Activated CD4-positive, alpha-beta T cell treated with anti-CD3 and anti-CD28 coated beads, Interleukin-2, amount 50 U/mL, for 24 hours (primary cell): Measurements from ENCODE around the gene NFIA.
"Not testable (repeated sequence)": the region's sequence is repeated elsewhere in the genome, so short reads cannot be mapped to it uniquely, and the experiment has no call there.

Experiments
- DNase-seq, 2 donors: peaks; one replicate each; pipeline ENCODE4 v3.0.0-alpha.2; 2020; ENCODE audit warnings: low read depth in 1 of 2, low spot score in 1 of 2

The NFIA gene

GRCh38 chr1:61058483-61059245, 23.7 kb upstream of the NFIA start:
- DNase-seq, result no peak

DNA sequence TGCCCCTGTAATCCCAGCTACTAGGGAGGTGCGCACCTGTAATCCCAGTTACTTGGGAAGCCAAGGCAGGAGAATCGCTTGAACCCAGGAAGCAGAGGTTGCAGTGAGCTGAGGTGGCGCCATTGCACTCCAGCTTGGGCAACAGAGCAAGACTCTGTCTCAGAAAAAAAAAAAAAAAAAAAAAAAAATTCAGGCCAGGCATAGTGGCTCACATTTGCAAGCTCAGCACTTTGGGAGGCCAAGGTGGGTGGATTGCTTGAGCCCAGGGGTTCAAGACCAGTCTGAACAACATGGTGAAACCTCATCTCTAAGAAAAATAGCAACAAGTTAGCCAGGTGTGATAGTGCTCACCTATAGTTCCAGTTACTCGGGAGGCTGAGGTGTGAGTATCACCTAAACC, 20.8 kb upstream of the NFIA start:
- not testable (repeated sequence) for DNase-seq

- no peak for DNase-seq
Measured at GRCh38 chr1:61064673-61065072, 17.7 kb upstream of the NFIA start.

DNA sequence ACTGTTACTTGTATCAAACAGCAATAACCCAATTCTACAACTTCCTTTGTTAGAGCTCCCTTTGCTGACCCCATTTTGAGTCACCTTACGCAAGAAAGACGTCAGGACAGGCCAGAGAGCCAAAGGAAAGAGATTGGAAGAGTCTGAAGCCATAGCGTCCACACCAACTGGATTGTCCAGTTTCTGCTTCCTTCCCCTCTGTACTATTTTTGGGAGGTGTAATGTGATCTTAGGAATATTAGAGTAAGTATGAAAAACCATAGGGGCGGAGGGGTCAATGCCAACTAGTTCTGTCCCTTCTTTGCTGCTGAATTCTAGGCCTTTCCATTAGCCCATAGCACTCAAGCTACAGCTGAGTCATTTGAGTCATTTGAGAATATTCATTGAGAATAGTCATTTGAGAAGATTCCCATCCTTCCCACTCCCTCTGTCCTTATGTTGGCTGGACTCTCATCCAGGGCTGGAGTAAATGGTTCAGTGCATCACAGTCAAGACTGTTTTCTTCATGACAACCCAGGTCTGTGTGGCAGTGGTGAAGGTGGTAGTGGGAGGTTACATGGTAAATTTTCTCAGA, 14.8 kb upstream of the NFIA start:
- DNase-seq, result no peak

- DNase-seq, result no peak
Measured at GRCh38 chr1:61070054-61070453, 12.3 kb upstream of the NFIA start.

DNA sequence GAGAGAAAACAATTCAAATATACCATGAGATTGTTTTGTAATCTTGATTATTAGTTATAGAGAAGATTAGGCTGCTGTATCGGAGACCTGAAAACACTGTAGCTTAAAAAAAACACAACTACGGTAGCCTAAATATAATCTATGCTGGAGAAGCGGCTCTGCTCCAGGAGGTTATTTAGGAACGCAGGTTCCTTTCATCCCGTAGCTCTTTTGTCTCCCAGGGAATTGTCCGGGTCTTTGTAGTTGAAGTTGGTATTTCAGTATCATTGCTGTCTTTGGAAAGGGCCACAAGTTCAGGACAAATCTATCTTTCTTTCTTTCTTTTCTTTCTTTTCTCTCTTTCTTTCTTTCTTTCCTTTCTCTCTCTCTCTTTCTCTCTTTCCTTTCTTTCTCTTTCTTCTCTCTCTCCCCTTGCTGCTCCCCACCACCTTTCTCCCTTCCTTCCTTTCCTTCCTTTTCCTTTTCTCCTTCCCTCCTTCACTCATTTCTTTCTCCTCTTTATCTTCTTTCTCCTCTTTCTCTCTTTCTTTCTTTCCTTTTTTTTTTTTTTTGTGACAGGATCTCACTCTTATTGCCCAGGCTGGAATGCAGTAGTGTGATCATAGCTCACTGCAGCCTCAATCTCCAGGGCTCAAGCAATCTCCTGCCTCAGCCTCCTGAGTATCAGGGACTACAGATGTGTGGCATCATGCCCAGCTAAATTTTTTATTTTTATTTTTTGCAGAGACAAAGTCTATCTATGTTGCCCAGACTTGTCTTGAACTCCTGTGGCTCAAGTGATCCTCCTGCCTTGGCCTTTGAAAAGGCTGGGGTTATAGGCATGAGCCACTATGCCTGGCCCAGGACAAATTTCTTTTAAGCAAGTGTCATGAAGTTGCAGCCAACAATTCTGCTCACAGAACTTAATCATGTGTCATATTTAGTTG, 10.9 kb upstream of the NFIA start:
- no peak for DNase-seq

GRCh38 chr1:61073871-61074270, 8.5 kb upstream of the NFIA start:
- DNase-seq, result no peak

DNA sequence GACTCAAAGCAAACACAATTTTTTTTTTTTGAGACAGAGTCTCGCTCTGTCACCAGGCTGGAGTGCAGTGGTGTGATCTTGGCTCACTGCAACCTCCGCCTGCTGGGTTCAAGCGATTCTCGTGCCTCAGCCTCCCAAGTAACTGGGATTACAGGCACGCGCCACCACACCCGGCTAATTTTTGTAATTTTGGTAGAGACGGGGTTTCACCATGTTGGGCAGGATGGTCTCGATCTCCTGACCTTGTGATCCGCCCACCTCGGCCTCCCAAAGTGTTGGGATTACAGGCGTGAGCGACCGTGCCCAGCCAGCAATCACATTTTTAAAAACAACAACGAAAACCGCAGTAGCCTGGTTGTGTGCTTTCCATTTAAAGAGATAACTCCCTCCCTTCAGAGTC, 6.5 kb upstream of the NFIA start:
- not testable (repeated sequence) for DNase-seq

- DNase-seq, result peak in 1 of 2 donors; percentile 52
Measured at GRCh38 chr1:61076728-61077675, 5.4 kb upstream of the NFIA start.

GRCh38 chr1:61077676-61078541, 4.5 kb upstream of the NFIA start:
- DNase-seq, result peak in 1 of 2 donors; percentile 89

- DNase-seq, result no peak
Measured at GRCh38 chr1:61078618-61079295, 3.6 kb upstream of the NFIA start.

DNA sequence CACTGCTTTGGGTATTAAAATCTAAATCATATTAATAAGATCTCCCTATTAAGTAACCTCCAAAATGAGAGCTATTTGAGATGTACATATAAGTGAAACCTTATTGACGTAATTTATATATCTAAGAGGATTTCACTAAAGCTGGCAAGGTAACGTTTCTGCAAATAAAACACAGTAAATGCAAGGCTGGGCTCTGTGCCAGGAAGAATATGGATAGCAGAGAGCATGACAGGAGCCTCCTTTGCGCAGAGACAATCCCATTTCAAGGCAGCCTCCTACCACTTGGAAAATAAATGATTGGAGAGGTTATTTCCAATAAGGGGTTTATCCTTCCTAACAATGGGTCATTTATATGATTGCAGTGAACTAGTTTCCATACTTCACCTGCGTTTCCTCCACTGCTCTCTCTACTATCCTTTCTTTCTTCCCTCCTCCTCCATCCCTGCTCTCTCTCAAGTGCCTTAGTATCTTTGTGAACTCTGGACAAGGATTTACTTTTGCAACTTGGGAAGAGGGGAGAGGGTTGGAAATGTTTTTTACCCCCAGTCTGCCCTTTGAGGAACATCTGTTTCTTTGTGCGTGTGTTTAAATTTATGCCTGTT, 3.0 kb upstream of the NFIA start:
- DNase-seq, result no peak

DNA sequence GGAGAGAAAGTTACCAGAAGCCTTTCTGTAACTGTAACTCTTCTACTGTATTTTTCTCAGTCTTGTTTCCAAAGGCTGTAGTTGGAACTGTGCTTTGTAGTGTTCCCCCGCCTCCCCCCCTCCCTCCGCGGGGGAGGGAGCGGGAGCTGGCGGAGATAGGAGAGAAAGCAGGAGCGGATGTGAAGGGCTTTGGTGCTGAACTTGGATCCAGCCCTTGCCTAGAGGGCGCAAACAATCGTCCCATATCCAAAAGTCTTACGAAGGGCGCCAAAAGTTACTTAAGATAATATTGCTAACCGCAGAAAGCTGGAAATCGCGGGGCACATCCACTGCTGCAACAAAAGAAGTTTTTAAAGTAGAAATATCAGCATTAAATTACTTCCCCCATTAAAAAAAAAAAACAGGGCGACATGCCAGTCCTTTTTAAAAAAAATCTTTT, 2.4 kb upstream of the NFIA start:
- DNase-seq, result no peak

- DNase-seq, result no peak
Measured at GRCh38 chr1:61080413-61081143, 1.8 kb upstream of the NFIA start.

DNA sequence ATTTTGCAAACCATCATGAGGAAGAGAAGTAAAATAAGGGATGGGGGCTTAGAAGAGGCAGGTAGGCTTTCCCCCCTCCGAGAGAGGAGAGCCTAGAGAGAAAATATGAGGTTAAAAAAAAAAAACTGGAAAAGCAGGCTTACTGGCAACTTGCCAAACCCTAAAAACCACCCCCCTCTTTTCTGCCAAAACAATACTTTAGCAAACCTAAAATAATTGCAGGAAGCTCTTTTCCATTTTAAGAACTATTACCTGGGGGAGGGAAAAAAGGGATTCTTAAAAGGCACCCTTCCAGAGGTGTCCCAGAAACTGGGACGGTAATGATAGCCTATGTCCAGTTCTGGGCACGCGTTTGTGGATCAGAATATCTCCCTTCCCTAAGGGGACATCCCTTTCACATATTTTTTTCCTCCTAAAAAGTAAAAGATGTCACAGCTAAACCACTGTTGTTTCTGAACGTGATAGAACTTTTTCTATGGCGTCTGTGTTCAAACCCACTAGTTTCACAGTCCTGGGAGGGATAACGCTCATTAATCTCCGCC, 1.1 kb upstream of the NFIA start:
- DNase-seq, result no peak

GRCh38 chr1:61081686-61082310, 563 bp upstream of the NFIA start:
- DNase-seq, result peak; percentile 17 to 44
